Chondrocyte (in vitro differentiated cells): ENCODE data around the gene RUVBL2. TPM values are rescaled to one million over a fixed set of nuclear protein-coding genes. Genes with fewer than 3 reads are reported as not detected.
"Not testable (repeated sequence)": the region's sequence is repeated elsewhere in the genome, so short reads cannot be mapped to it uniquely, and the experiment has no call there.

Experiments
- DNase-seq: peaks from one replicate; pipeline ENCODE4 v3.0.0; 2021; ENCODE audit warnings: mixed read lengths, low spot score
- H3K27ac Mint-ChIP-seq: one replicate; pipeline ENCODE4 v1.8.0; 2021; ENCODE audit warnings: mild to moderate bottlenecking, moderate library complexity, mixed read lengths; ENCODE audit not compliant: unreplicated experiment
- H3K27me3 Mint-ChIP-seq: 2 replicates; pipeline ENCODE4 v1.8.0; 2021; ENCODE audit warnings: low read depth, mixed read lengths
- H3K36me3 Mint-ChIP-seq: 2 replicates; pipeline ENCODE4 v1.8.0; 2021; ENCODE audit warnings: low read depth, mixed read lengths
- H3K4me1 Mint-ChIP-seq: 2 replicates; pipeline ENCODE4 v1.8.0; 2021; ENCODE audit warnings: low read depth, mild to moderate bottlenecking, mixed read lengths
- H3K4me3 Mint-ChIP-seq: one replicate; pipeline ENCODE4 v1.8.0; 2021; ENCODE audit warnings: mild to moderate bottlenecking, moderate library complexity, mixed read lengths; ENCODE audit not compliant: unreplicated experiment
- H3K9me3 Mint-ChIP-seq: 2 replicates; pipeline ENCODE4 v1.8.0; 2021; ENCODE audit warnings: low read depth, mixed read lengths
- total RNA-seq: library from RNA; stranded (reverse); gene quantifications from 3 replicates; pipeline ENCODE4 v1.2.1, GENCODE V29; 2021
- TF ChIP-seq, protein P1 (sequence below): fragments of 200-600 bp; sonication (generic); IDR thresholded peaks from 2 replicates; pipeline ENCODE4 v1.5.0; 2021; ENCODE audit warnings: antibody characterized with exemption, mild to moderate bottlenecking, moderate library complexity

RUVBL2 gene
- total RNA-seq, 1 donor from 2014 or later = 45.3 TPM

DNA sequence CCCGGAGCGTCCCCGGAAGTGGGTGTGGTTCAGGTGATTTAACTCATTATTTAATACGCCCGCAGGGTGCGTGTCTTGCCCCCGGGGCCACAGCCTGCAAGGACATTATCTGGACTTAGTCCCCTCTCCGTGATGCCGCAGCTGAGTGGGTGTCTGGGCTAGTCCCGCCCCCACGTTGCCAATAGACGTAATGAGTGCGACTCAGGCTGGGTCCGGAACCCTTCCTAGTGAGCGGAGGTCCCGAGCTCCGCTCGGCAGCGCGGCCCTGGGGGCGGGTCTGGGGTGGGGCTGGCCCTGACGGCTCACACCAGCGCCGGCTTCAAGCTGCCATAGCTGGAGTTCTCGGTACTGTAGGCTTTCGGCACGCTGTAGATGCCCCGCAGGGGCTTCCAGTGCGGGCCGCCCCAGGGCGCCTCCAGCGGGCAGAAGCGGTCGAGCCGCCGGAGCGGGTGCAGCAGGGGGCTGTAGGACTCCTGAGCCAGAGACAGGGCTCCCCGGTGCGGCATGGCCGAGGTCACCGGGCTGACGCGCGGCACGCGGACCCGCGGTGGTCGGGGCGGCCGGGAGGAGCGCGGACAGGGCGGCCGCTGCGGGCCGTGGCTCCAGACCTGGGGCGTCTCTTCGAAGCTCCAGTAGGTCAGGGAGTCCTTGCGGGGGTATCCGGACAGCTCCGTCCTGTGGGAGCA, 24.1 kb downstream of the RUVBL2 start:
- TF ChIP-seq, protein P1, sequence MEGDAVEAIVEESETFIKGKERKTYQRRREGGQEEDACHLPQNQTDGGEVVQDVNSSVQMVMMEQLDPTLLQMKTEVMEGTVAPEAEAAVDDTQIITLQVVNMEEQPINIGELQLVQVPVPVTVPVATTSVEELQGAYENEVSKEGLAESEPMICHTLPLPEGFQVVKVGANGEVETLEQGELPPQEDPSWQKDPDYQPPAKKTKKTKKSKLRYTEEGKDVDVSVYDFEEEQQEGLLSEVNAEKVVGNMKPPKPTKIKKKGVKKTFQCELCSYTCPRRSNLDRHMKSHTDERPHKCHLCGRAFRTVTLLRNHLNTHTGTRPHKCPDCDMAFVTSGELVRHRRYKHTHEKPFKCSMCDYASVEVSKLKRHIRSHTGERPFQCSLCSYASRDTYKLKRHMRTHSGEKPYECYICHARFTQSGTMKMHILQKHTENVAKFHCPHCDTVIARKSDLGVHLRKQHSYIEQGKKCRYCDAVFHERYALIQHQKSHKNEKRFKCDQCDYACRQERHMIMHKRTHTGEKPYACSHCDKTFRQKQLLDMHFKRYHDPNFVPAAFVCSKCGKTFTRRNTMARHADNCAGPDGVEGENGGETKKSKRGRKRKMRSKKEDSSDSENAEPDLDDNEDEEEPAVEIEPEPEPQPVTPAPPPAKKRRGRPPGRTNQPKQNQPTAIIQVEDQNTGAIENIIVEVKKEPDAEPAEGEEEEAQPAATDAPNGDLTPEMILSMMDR = peak; percentile 81

DNA sequence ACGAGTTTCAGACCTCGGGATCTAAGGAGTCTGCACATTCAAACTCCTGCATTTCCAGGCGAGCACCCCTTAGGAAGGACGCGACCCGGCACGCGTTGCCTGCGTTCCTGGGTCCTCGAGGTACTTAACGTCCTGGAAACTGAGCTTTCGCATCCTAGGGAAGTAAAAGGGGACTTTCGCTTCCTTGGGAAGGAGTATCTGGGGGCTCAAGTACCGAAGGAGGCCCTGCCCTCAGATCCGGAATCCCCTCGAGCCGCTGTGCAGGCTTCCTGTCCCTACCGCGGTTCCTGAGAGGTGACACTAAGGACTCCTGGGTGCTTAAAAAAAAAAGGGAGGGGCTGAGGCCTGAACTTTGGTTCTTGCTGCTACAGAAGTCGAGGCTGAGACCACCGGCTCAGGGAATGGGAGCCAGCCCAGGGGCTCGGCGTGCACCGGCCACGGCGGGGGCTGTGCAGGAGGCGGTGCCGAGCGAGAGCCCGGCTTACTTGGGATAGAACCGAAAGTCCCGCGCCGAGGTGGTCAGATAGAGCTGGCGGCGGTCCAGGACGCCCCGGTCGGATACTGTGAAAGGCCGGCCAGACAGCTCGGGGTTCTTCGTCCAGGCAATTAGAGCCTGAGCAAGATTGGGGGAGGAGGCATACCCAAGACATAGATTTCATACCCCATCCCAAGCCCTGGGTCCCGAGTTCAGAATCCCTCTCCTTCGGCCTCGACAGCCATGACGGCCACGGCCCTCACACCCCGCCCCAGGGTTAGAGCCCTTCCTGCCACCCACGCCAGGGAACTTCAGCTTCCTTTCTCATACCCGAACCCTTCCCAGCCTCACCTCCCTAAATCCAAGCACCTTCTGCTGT, 24.9 kb downstream of the RUVBL2 start:
- H3K4me1 Mint-ChIP-seq, H3K27ac Mint-ChIP-seq, H3K27me3 Mint-ChIP-seq, DNase-seq, H3K36me3 Mint-ChIP-seq, H3K9me3 Mint-ChIP-seq: not testable (repeated sequence)
- H3K4me3 Mint-ChIP-seq = peak overlapping the region; percentile 61

More for the DNA sequence above, 24.1 kb downstream of the RUVBL2 start:
- H3K4me1 Mint-ChIP-seq = peaks cover 10% of the 10 kb centered on the region
- no peak for DNase-seq
- H3K27ac Mint-ChIP-seq = no peak overlapping the region
- H3K4me3 Mint-ChIP-seq = peak overlapping the region; percentile 61
- peaks cover 7% of the 10 kb centered on the region for H3K36me3 Mint-ChIP-seq
- no peaks in the 10 kb centered on the region for H3K9me3 Mint-ChIP-seq
- H3K27me3 Mint-ChIP-seq = peaks cover 4% of the 10 kb centered on the region

DNA sequence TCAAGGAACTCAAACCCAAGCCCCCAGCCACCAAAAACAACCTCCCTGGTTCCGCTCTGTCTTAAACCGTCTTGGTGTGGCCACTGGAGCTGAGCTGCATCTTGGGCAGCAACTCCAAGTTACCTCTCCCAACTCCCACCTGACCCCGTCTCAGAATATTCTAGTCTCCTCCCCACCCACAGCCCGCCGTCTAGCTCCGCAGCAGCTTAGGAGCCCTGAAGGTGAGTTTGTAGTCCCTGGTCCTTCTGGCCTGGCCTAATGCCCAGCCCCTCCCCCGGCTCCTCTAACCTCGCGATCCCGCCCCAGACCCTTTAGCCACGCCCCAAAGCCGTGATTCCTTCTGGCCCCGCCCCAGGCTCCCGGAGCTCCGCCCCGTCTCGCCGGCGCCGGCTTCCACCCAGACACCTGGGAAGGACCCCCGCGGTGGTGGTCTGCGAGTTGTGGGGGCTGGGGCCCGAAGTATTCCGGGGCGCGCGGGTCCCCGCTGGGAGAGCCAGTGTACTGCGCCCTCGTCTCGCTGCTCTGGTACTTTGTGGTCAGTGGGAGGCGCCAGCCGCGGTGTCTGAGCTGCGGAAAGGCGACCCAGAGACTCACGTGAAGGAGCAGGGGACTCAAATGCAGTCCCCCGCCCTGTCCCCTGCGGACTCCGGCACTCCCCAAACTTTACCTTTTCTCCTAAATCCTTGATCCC, 25.7 kb downstream of the RUVBL2 start:
- H3K4me3 Mint-ChIP-seq = peak overlapping the region; percentile 21
- H3K27ac Mint-ChIP-seq = no peak overlapping the region
- H3K36me3 Mint-ChIP-seq = peaks cover 5% of the 10 kb centered on the region
- H3K4me1 Mint-ChIP-seq = peaks cover 10% of the 10 kb centered on the region
- no peak for DNase-seq
- H3K27me3 Mint-ChIP-seq = peaks cover 4% of the 10 kb centered on the region
- TF ChIP-seq, protein P1 = peak; percentile 48
- H3K9me3 Mint-ChIP-seq = no peaks in the 10 kb centered on the region

DNA sequence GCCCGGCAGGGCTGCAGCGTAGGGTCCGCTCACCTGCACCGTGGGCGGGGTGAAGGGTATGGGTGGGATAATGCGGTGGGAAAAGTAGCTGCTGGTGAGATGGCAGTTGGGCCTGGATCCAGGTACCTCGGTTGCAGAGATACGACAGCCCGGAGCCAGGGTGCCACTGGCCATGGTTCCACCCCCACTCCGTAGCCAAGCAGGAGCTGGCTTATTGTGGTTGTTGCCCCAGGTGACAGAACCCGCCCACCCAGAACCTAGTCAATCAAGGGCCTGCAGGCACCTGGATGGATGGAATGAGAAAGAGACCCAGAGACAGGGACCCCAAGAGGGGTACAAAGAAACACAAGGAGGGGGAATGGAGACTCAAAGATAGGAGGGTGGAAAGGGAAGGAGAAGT, 26.7 kb downstream of the RUVBL2 start:
- Mint-ChIP-seq H3K4me1 (peaks cover 13% of the 10 kb centered on the region), H3K27me3 (peaks cover 4% of the 10 kb centered on the region), H3K4me3 (no peak overlapping the region), H3K36me3 (peaks cover 5% of the 10 kb centered on the region), H3K27ac (no peak overlapping the region), H3K9me3 (no peaks in the 10 kb centered on the region)
- no peak for DNase-seq
- TF ChIP-seq, protein P1 = no peak

DNA sequence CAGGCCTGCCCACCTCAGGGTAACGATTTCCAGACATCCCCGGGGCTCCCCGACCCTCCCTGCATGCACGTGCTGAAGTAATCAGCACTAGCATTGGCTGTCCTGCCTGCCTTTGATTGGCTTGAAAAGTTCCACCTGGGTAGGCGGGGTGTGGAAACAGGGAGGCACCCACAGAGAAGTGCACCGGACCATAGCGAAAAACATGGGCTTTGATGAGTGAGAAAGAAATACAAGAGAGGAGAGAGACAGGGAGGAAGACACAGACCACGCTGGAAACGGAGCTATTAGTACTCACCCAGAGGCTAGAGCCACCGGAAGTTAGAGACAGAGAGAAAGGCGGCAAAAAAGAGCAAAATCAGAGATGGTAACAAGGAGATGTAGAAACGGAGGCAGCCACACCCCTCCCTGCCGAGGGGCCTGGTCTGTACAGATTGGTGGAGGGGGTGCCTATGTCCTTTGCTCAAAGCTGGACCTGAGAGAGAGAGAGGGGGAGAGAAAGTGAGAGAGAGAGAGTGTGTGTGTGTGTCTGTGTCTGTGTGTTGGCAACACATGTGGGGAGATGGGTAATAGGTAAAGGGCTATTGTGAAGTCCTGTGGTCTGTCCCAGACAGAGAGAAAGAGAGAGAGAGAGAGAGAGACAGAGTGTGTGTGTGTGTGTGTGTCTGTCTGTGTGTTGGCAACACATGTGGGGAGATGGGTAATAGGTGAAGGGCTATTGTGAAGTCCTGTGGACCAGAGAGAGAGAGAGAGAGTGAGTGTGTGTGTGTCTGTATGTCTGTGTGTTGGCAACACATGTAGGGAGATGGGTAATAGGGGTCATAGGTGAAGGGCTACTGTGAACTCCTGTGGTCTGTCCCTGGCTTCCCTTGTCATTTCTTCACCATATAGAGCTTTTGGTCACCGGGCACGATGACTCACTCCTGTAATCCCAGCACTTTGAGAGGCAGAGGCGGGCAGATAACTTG, 27.5 kb downstream of the RUVBL2 start:
- no peaks in the 10 kb centered on the region for H3K36me3 Mint-ChIP-seq
- TF ChIP-seq, protein P1 = no peak
- no peak overlapping the region for H3K27ac Mint-ChIP-seq
- no peaks in the 10 kb centered on the region for H3K9me3 Mint-ChIP-seq
- H3K4me3 Mint-ChIP-seq = no peak overlapping the region
- peaks cover 4% of the 10 kb centered on the region for H3K27me3 Mint-ChIP-seq
- DNase-seq = no peak
- H3K4me1 Mint-ChIP-seq = peaks cover 17% of the 10 kb centered on the region
